Activated CD4-positive, alpha-beta T cell treated with anti-CD3 and anti-CD28 coated beads for 1 hour (primary cell): Measurements from ENCODE around the gene KIF17.
A peak's percentile ranks its signal among the peaks of the same experiment; 100 is the strongest.

Experiments used
- DNase-seq: peaks from one replicate; pipeline ENCODE4 v3.0.0-alpha.2; 2020

Gene KIF17

DNA sequence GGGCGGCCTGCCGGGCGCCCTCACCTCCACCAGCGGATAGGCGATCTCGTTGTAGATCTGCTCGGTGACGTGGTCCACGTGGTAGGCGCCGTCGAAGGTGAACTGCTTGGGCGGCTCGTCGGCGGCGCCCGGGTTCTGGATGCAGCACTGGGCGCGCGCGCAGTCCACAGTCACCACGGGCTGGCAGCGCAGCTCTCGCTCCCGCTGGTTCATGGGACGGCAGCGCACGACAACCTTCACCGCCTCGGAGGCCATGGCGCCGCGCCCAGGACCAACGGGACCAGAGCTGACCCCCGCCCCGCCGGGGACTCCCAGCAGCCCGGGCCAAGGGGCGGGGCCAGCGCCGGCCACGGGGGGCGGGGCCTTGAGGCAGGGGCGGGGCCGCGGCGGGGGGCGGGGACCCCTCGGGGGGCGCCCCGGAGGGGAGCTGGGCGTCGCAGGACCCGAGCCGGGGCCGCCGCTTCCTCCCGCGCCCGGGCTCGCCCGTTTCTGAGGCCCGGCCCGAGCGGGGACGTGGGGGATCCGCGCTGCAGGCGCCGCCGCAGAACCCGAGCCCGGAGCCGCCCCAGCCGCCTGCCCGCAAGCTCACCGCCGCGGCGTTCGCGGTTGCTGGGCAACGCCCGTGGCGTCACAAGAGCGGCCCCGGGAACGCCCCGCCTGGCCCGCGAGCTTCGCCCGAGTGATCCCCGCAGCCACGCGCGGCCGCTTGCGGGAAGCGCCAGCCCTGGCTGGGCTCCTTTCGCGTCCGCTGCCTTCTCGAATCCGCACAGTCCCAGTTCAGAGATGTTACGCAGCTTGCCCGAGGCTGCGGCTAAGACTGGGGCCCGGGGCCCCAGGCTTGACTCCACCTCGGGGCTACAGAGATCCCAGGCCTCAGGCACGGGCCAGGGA lies at the start of gene KIF17:
TSS of gene KIF17 (minus strand) at position 556 of the 891 bp plus-strand sequence. CDS start at position 255, 301 bp downstream.
- peak; percentile 59 for DNase-seq

DNA sequence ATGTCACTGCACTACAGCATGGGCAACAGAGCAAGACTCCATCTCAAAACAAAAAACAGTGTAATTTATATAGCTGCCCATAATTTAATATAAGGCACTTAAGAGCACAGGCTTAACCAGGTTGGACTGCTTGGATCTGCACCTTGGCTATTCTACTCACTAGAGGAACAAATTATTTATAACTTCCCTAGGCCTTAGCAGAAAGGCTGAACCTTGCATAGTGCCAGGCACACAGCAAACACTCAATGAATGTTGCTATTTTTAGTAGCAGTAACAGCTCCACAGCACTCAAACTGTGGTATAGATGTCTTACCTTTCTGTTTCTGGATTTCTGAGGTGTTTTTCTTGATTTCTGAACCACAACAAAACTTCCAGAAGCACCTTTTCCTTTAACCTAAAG lies 49.5 kb upstream of the KIF17 start:
- DNase-seq: no peak

DNA sequence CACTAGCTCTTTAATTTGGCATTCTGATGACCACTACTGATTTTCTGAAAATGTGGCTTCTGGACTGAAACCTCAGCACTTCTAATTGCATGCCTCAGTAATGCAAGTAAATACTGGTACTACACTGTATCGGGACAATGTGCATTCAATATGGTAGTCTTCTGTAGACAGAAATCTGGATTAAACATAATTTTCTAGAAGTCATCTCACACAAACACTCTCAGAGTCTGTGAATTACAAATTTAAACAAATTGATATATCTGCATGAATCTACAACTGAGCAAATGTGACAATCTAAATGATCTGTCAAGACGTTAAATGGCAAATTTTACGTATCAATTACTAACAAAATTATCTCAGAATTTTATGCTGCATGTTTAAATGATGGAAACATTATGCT lies 45.6 kb upstream of the KIF17 start:
- DNase-seq: no peak

DNA sequence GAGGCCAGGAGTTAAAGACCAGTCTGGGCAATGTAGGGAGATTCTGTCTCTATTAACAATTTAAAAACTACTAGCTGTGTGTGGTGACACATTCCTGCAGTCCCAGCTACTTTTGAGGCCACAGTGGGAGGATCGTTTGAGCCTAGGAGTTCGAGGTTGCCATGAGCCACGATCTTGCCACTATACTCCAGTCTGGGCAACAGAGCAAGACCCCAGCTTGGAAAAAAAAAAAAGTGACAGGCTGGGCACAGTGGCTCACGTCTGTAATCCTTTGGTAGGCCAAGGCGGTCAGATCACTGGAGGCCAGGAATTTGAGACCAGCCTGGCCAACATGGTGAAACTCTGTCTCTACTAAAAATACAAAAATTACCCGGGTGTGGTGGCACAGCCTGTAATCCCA lies 42.5 kb upstream of the KIF17 start:
- no peak for DNase-seq

DNA sequence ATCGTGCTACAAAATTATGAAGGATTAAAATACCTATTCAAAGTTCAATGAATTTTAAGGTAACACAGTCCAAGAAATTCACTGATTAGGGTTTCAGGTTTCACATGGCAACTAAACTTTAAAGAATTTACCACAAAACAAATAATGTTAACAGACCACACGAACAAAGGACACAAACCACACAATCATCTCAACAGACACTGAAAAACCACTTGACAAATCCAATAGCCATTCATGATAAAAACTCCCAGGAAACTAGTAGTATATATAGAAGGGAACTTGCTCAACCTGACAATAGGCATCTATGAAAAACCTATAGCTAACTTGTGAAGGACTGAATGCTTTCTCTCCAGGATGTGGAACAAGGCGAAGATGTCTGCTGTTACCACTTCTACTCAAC lies 35.8 kb upstream of the KIF17 start:
- no peak for DNase-seq

DNA sequence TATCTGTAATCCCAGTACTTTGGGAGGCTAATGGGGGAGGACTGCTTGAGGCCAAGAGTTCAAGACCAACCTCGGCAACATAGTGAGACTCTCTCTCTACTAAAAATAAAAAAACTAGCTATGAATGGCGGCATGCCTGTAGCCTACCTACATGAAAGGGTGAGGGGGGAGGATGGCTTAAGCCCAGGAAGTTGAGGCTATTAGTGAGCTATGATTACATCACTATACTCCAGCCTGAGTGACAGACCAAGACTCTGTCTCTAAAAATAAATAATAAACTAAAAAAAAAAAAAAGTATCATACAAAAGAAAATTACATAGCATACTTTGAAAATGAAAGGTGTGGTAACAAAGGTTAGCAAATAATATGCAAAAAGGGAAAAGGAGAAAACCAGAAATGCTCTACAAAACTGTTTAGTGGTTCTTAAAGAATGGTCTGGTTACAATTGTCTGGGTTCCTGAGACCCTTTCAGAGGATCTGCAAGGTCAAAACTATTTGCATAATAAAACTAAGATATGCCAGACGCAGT lies 33.7 kb upstream of the KIF17 start:
- DNase-seq: no peak

DNA sequence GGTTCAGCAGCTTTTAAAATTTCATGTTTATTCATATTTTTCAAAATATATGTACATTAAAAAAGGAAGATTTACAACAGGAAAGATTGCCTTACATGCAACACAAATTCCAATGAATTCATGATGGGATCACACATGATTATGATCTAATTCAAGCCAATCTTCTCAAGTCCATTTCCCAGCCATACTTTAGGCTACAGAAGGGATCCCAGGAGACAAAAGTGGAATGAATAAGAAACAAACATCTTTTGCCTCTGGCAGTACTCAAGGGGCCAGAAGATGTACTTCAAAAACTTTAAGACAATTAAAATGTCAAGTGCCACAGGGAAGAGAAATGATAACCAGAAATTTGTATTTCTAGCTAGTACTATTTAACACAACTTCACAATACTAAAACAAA lies 24.9 kb upstream of the KIF17 start:
- no peak for DNase-seq

DNA sequence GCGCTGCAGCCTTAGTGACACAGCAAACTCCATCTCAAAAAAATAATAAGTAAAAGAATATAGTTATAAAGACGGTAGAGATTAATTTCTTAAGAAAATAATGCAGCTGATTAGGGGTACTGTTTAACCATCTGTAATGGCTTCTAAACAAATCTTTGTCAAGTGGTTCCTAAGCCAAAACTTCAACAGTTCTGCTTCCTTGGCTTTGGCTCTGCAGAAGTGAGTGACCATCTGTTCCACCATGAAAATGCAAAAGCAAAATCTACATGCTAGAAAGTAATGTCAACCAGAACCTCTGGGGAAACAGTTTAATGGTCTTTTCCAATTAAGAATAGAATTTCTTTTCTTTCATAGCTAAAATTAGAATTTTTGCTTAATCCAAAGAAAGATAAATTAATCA lies 23.0 kb upstream of the KIF17 start:
- DNase-seq: no peak

DNA sequence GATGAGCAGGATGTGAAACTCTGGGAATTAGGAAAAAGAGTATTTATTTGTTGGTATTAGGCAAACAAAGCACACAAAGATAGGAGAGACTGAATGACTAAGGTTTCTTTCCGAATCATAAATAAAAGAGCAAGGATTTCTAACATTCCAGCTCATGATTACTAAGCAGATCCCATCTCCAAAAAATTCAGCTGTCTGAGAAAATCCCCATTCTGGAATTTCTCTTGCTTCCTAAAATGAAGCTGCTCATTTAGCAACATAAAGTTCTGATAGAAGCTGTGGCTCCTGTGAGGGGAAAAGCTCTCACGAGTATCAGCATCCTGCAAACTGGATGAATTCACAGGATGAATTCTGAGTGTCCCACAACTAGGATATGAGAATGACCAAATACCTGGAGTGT lies 21.4 kb upstream of the KIF17 start:
- no peak for DNase-seq

DNA sequence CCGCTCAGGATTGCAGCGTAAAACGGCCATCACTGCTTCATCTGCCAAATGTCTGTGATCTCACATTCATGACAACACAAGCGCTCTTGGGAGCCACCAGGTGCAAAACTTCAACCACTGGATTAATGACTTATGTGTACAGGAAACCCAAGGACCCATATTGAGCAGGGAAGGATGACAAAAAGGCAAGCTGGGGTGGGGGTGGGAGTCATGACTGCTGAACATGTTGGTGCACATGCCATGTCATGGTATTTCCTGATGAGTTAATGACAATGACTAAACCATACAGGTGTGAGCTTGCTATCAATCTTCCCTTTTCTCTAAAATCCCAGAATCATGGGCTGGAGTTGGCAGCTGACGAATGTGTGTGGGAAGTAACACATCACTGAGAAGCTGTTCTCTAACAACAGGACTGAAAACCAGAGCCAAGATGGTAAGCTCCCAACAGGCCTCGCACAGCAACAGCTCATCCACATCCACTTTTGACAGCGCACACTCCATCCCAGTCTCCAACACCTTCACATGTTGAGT lies 17.8 kb upstream of the KIF17 start:
- no peak for DNase-seq

DNA sequence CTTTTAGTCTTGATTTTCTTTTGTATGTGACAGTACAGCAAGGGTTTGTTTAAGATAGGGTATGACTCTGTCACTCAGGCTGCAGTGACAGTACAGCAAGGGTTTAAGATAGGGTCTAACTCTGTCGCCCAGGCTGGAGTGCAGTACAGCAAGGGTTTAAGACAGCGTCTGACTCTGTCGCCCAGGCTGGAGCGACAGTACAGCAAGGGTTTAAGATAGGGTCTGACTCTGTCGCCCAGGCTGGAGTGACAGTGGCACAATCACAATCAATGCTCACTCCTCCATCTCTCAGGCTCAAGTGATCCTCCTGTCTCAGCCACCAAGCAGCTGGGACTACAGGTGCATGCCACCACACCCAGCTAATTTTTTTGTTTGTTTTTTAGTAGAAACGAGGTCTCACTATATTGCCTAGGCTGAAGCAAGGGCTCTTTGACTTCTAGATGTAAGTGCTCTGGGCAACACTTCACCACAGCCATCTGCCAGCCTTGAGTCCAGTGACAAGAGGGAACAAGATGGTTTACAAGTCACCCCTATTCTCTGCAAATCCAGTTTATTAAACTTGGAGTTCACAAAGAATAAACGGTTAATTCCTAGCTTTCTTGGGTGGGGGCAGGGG lies 15.7 kb upstream of the KIF17 start:
- DNase-seq: no peak

DNA sequence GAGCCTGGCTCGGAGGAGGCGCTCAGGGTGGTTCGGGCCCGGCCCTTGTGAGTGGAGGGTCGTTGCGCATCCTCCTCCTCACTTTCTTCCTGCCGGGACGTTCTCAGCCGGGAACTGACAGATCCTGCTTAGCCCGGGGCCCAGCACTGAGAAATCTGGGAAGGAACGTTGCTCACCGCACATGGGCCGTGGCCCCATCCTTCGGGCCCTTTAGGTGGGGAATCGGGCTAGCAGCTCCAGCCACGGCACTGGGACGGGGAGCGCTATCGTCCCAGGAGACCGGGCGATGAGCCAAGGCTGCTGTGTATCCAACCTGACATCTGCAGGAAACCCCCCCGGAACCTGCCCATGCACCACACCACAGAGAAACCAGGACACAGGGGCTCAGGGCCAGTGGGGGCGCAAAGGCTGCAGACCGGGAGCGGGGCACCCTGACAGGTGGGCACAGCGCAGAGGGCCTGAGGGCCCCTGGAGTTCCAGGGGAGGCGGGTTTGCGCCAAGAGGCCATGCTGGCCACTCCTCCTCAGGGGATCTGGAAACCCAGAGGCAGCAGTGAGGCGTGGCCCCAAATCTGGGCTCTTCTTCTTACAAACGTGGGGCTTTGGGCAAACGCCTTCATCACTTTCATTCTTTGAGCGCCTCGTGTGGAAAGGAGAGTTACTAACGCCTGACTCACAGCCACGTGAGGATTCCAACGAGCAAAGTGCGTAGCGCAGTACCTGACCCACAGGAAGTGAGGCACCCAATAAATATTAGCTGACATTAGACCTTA lies 15.0 kb upstream of the KIF17 start, which contains the start of gene SH2D5:
TSS of gene SH2D5 (minus strand) at position 116 of the 772 bp plus-strand sequence. CDS start 4,659 bp downstream, outside the sequence.
- peak; percentile 61 for DNase-seq

DNA sequence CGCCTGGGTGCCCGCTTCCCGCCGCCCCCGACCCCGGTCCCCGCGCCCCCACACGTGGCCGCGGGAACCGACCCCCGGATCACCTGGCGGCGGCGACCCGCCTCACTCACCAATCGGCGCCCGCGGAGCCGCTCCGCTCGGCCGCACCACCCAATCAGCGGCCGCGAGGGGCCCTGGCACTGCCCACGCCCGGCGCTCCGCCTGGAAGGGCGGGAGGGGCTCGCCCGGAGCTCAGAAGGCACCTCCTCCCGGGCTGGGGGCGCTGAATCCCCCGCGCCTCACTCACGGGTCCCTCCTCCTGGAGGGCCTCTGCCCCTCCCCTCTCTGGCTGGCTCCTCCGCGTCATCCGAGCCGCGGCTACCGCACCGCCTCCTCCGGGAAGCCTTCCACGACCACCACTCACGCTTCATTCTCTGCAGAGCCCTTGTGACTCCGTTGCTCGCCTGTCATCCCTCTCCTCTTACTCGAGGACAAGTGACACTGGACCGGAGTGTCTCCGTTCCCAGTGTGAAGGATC lies 14.3 kb upstream of the KIF17 start:
- peak; percentile 40 for DNase-seq

DNA sequence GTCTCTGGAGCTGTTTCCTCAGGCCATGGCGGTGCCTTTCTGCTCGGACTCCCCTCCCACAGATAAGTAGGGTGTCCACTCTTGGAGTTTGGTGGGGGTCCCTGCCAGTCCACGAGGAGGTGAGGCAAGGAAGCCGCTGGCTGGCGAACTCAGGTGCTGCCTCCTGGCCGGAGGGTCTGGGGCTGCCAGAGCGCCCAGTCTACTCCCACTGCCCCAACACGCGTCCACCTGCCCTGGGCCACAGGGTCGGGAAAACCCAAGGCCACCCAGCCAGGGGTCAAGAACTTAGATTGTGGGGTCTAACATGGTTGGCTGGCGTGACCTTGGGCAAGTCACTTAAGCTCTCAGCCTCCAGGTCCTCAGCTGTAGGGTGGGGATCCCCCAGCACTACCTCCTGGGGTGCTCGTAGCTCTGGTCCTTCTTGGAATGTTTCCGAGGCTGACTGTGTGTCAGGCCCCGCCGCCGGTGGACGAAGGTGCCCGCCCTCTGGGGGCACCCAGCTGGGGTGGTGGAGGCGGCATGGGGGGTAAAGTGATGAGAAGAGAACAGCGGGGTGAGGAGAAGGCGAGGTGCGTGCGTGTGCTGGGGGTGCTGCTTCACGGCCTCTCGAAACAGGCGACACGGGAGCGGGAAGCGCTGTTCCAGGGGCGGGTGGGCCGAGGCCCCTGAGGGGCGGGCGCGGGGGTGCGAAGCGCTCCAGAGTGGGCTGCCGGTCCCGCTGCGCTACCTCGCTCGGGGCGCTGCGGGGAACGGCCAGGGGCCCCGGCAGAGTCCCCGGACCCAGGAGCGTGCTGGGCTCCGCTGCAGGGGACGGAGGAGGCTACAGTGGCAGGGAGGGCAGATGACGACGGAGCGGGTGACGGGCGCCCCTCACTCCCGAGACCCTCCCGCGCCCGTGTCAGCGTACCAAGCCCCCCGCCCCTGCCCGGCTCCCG lies 13.5 kb upstream of the KIF17 start:
- DNase-seq: no peak

DNA sequence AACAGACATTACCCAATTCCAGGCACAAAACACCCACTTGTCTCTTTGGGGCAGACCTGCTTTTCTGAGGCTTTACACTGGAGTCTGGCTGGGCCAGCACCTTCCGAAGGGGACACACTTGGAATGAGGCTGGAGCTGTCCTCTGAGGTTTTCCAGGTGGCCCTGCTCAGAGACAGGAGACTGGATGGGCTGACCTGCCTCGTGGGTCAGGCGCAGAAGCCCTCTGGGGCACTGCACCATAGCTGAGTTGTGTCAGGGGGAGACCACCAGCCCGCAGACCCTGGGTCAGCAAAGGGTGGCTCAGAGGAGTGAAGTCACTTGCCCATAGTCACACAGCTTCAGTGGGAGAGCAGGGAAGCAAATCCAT lies 12.9 kb upstream of the KIF17 start:
- DNase-seq: no peak

DNA sequence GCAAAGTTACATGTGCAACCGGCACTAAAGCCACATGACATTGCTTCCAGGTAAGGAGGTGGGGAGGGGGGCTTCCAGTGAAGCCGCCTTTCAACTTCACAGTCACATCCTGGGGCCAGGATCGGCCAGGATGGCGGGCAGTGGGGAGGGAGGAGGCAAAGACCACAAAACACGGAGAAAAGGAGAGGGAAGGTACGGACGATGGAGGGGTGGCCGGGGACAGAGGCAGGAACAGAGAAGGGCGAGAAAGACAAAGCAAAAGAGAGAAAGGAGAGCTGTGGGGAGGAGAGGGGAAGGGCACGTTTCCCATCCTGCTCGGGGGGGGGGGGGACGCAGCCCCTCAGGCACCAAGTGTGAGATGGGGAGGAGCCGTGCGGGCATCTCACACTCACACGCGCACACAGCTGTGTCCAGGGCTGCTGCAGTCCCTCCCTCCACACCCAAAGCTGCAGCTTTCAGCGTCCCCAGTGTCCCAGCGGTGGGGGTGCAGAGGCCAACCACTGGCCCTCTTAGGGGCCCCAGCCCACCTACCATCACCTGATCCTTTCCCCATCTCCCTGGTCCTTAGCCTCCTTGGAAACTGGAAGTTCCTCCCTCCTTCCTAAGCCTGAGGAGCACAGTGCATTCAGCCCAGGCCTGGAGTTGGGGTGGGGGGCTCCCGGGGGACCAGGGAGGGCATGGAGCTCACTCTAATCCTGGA lies 12.3 kb upstream of the KIF17 start:
- DNase-seq: no peak

DNA sequence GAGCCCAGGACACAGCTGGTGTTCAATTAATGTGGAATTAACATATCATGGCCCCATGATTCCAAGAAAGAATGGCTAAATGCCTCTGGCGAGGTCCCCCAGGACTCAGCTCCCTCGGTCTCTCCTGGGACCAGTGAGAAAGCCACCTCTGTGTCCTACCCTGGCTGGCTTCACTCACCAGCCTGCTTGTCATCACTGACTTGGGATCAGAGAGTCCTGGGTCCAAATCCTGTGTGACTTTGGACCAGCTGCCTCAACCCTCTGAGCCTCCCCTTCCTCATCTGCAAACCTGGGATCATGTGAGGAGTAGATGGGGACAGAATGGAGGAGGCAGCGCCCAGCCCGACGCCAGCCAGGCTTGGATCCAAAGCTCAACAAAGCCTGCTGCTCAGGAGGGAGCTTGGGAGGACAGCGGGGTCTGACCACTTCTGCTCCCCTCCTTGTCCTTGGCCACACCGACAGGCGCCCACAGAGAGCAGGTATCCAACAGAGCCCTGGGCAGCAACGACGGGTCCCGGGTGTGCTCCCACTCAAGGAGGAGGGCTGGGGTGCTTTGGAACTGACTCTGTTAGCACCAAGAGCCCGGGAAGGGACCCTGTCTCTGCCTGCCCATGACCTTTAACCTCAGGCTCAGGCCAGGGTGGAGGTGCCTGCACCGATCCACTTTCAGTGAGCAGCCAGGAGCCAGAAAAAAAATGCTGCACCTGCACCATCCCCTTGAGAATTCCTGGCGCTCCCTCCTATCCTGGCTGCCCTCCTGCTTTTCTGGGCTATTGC lies 11.5 kb upstream of the KIF17 start:
- DNase-seq: no peak

DNA sequence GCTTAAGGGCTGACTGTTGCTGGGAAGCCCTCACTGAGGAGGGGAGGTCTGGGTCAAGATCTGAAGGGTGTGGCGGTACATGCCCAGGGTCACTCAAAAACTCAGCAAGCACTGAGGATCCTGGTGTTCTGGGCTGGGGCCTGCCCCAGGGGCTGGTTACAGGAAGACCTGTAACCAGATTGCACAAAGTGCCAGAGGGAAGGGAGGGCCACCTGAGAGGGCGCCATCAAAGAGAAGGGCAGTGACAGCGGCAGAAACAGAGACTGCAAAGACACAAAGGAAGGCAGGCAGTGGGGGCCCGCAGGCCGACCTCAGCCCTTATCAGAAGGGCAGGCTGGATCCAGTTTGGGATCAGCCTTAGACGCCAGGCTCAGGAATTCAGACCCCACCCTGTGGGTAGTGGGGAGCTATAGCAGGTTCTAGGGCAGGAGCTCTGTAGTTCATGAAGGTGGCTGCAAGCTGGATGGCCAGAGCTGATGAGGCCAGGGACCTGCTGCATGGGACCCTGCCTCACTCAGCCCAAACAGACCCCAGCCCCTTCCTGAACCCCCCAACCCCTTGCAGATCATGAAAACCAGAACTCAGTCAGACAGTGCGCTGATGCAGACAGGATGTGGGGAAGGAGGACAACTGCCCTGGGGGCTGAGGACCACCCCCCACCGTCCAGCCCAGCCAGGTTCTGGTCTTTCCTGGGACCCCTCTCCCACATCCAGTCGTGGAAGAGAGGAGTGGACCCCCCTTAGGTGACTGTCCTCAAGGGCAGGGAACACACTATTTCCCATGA lies 10.8 kb upstream of the KIF17 start:
- DNase-seq: peak; percentile 6

DNA sequence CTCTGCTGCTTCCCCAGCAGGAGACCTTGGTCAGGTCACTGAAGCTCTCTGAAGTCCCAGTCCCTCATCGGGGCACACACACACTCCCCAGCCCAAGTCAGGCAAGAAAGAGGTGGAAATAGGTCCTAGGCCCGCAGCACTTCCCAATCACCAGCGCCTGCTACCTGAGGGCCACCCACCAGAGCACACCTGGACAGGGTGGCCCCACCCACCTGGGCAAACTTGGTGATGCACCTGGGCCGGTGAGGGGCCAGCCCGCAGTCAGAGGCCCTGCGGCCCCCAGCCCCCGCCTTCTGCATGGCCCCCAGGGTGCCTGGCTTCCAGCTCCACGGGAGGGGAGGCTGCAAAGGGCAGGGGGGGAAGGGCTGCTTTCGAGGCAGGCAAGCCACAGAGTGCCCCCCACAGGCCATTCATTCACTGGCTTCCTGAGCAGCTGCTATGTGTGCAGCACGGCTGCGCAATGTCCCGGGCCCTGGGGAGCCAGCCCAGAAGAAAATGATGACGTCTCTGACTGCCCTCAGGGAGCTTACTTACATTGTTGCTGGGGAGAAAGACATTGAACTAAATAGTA lies 10.0 kb upstream of the KIF17 start:
- DNase-seq: peak; percentile 7
